Stomach (tissue), 4 donors: ENCODE data around the gene PLEKHG1.

Experiments used
- CTCF ChIP-seq, 7 experiments: fragments of 450-650 bp in 4 of 7; fragments of 200-600 bp in 3 of 7; sonication (generic) in 3 of 7; IDR thresholded peaks; one replicate each; pipeline ENCODE4 v1.5.1; 2016 to 2019; ENCODE audit warnings: antibody characterized with exemption in 7 of 7, control low read depth in 2 of 7, mild to moderate bottlenecking in 1 of 7
- EP300 ChIP-seq: sonication (generic); formaldehyde crosslinking; IDR thresholded peaks from one replicate; pipeline ENCODE4 v1.6.1; 2017; ENCODE audit warnings: antibody characterized with exemption
- POLR2A ChIP-seq, 4 donors: fragments of 450-650 bp; IDR thresholded peaks; one replicate each; pipeline ENCODE4 v1.6.1; 2016; ENCODE audit warnings: antibody characterized with exemption in 4 of 4, control low read depth in 2 of 4, mild to moderate bottlenecking in 1 of 4, moderate library complexity in 1 of 4
- POLR2AphosphoS5 ChIP-seq, 3 donors: sonication (generic); formaldehyde crosslinking; IDR thresholded peaks; one replicate each; pipeline ENCODE4 v1.6.1; 2016; ENCODE audit warnings: antibody characterized with exemption in 3 of 3

GRCh38 chr6:150560884-150561219 is 38.8 kb upstream of the PLEKHG1 start:
- no peak for TF ChIP-seq CTCF (IDR thresholded peaks at IDR 0.05)
- no peak for TF ChIP-seq POLR2AphosphoS5 (IDR thresholded peaks at IDR 0.05)
- no peak for TF ChIP-seq POLR2A (IDR thresholded peaks at IDR 0.05)
- TF ChIP-seq EP300: no peak
